Hepatic stellate cell (primary cell): ENCODE measurements around the gene POU6F2.

ENCODE experiments used
- DNase-seq: peaks from one replicate; pipeline ENCODE4 v3.0.0; 2011; ENCODE audit warnings: low spot score

POU6F2 gene

DNA sequence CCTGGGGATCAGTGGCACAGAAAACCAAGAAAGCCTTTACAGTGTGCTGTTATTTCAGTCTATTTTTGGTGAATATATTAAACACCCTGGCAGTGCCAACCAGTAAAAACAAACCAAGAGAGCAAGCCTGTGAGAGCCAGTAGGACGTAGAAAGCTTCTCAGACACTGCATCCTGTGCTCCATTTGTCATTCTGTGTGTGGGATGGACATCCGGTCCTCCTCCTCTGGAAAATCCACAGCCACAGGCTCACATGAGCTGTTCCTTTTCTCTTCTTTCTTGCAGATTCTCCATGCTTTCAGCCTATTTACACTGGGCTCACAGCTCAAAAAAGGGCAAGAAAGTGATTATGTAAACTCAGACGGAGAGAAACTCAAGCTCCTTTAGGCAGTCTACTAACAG, 468.8 kb downstream of the POU6F2 start:
- no peak for DNase-seq

DNA sequence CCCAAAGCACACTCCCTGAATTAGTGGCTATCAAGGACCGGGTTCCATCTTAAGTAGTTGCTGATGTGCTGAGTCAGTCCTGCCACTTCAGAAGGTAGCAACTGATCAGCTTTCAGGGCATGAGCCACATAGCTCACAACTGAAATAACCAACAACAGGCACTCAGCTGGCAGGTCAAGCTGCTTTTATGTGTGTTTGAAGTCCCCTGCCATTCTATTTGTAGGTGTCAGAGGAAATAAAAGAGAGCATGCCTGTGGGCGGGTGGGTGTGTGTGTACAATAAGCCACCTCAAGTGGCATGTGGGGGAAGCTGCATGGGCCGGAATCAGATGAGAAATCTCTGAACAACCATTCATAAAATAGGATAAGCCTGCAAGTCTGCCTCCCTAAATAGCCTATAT, 474.2 kb downstream of the POU6F2 start:
- DNase-seq: no peak

DNA sequence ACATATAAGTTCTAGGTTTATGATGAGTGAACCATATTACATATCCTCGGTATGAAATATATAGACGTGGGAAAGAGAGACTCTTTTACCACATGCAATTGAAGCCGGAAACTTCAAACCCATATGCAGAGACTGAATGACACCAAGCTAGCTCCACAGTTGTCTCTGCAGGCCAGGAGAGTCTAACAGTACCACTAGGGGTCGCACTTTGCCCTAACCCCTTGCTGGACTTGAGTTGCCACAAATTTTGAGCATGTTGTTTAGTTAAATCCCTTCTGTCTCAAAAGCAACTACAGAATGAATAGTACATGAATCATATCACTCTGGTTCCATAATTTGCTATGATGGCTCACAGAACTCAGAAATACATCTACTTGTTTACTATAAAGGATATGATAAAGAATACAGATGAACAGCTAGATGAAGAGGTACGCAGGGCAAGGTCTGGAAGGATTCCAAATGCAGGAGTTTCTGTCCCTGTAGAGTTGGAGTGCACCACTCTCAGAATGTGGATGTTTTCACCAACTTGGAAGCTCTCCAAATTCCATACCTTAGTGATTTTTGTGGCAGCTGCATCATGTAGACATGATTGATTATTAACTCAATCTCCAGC, 476.1 kb downstream of the POU6F2 start:
- DNase-seq: peak; percentile 18

DNA sequence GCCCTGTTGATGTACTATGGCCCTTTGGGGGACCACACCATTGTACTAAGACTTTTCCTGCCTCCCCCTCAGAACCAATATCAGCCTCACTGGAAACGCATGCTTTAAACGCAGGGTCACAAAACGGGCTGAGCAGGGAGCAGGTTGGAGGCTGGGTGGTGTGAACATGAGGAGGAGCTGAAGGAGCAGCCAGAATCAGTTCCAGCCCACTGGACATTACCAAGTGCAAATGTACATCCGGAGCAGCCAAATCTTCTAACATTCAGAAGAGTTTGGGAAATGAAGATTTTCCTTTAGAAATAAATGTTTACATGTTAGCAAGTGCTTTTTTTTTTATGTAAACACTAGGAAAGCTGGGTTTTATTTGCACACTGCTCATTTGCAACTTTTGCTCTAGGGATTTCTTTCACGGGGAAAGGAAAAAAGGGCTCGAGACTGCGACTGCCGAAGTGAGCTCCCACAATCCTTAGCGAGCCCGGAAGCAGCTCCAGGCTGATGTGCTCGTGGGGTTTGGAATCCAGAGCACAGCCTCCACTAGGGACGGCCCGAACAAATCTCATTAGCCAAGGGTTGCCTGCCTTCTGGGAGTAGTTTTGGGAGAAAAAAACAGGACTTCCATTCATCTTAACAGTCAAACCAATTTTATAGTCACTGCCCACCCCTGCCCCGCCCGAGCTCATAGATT, 480.5 kb downstream of the POU6F2 start:
- DNase-seq: peak; percentile 9

DNA sequence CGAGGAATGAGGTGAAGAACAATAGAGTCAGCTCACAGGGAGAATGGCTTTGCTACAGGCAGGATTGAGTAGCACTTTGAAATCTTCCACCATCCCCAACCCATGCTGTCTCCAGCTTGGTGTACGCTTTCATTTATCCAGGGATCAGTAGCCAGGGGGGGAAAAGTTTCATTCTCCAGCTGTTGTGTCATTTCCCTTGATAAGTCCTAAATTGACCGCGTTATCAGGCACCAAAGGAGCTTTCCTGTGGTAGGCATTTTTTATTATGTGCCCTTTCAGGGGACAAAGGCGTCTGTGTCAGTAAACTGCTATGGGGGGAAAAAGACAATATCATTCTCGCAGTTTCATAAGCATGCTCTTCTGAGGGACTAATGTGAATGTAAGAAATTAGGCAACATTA, 481.9 kb downstream of the POU6F2 start:
- DNase-seq: no peak

DNA sequence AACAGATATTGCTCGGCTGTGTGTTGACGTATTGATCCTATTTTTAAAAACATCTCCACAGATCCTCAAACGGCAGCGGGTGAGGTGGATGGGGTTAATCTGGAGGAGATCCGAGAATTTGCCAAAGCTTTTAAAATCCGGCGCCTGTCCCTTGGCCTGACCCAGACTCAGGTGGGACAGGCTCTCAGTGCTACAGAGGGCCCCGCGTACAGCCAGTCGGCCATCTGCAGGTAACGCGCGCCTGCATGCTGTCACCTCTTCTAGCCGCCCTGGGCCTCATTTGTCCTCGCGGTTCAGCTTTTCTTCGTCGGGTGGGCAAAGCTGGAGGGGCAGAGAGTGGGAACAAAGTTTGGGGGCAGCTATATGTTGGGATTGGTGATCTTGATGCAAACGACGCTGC, 482.8 kb downstream of the POU6F2 start:
- DNase-seq: no peak

DNA sequence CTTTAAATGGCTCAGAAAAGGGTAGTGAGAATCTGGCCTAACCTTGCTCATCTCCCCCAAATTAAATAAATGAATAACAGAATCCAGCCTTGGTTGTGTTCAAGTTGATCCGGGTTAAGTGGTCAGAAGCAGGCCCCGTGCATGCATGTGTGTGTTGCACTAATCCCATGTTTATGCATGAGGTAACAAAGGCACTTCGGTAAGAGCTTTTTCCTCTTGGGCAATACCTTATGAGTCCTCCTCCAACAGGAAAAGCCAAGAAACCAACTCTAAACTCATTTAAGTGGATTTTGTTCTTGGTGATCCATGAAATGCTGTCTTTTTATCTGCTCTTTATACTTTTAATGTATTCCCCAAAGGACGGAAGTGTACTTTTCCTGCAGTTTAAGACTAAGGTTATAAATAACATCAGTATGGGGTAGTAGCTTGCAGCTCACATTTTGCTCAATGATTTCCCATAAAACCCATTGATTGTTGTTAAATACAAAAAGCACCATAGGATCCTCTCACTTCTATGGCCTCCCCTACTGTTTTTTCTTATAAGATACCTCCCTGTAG, 483.6 kb downstream of the POU6F2 start:
- no peak for DNase-seq

DNA sequence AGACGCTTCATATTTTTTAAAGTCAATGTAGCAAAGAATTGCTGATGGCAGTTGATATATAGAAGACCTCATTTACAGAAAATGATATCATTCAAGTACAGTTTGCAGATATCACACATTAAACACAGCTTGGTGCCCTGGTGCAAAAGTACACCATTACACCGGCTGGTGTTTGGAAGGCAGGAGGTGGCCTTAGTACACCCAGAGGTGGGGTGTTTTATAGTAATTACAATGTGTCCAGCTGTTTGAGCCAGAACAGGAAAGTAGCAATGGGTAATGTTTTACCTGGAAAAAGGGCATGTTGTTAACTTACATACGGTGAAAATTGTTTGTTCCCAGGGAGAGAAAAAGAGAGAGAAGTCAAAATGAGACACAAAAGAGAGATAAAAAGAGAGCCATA, 485.5 kb downstream of the POU6F2 start:
- no peak for DNase-seq

DNA sequence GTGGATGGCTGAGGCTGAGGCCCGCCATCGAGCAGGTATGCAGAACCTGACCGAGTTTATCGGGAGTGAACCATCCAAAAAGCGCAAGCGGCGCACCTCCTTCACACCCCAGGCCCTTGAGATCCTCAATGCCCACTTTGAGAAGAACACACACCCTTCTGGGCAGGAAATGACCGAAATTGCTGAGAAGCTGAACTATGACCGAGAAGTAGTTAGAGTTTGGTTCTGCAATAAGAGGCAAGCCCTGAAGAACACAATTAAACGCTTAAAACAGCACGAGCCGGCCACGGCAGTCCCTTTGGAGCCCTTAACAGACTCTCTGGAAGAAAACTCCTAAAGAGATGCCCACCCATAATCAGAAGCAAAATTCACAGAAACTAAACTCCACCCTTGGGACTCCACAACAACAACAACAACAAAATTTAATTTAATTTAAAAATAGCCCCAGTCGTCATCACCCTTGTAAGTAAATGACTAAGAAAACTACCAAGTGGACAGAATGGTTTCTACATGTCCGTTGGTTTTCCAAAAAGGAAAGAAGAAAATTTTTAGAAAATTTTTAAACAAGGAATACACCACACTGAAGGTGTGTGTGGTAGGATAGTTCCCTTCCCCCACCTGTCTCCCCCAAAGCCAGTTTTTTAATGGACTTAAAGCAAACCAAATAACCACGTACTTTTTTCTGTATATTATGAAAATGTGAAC, 486.8 kb downstream of the POU6F2 start:
- no peak for DNase-seq

DNA sequence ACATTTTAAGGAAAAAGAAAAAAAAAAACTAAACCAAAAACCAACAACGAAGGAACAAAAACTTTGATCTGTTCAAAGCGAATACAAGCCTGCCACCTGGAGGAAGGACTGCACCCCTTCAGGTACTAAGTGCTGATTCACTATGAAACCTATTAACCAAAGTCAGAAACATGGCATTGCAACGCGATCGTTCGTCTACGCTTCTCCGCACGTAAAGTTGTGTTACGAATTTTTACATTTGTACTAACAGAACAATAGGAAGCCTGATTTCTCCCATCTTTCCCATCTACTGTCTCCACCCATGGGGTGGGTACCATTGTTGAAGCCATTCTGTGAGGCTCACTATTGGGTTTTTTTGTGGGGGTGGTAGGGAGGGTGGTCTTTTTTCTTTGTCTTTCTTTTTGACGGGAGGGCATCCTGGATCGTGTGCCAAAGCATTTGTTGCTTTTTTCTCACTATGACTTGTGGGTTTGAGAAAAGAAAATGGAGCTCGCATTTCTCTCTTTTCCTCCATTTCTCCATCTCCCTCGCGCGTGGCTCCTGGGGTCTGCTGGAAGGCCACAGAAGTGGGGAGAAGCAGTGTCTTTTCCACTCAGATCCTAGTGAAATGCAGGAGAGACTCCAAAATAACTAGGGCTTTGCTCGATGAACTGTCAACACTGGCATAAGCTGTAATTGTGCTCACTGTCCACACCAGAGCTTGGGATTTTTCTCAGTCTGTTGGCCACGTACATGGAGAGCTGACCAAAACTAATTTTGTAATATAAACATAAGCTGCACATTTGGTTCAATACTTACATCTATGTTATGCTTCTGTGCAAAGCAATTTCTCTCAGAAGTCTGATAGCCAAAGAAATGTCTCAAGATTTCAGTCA, 487.6 kb downstream of the POU6F2 start:
- DNase-seq: peak; percentile 26

DNA sequence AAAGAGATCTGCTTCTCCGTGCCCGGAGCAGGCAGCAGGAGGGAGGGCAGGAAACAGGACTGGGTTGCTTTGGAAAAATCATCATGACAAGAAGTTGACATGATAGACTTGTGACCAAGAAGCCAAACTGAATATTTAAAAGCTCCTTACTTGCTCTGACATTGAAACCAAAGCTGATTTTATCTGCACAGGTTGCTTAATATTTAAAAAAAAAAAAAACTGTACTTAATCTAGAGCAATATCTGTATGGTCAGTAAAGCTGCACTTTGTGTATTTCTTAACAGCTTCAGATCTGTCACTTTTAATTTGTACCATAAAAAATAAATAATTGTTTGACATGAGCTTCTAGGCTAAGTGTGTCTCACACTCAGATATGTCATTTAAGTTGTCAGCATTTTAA, 490.6 kb downstream of the POU6F2 start:
- no peak for DNase-seq

DNA sequence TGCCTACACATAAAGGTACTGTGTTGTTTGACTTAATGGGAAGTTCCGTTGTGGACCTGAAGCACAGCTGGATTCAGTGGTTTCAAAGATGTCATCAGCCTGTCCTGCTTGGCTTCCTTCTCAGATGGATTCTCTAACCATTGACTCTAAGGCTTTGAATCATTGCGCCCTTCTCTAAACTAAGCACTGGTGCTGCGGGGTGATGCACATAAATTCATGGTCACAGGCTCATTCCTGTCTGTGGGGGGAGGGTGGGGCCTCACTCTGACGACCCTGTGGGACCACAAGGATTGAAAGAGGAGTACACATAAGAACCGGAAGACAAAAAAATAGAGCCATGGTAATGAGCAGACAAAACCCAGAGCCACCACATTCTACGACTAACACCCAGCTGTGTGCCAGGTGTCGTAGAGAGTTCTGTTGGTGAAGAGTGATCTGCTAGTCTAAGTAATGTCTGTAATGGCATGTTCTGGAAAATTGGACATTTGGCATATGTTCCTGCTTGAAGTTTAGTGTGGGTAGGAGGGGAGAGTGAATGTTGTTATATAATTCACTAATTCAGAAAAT, 491.2 kb downstream of the POU6F2 start:
- no peak for DNase-seq

DNA sequence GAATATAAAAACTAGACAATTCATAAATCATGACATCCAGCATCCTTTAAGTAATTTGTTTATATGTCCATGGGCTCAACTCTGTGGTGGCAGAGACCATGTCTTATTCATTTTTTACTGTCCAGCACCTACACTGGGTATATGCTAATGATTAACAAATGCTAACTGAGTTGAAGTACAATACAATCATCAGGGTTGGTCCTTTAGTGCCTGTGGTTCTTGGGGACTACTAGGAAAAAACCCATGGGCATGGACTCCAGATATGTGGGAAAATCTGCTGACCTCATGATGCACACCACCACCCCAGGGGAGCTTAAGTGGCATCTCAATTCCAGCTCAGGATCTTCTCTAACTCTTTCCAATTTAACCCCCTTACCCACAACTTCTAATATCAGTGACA, 503.2 kb downstream of the POU6F2 start:
- DNase-seq: no peak

DNA sequence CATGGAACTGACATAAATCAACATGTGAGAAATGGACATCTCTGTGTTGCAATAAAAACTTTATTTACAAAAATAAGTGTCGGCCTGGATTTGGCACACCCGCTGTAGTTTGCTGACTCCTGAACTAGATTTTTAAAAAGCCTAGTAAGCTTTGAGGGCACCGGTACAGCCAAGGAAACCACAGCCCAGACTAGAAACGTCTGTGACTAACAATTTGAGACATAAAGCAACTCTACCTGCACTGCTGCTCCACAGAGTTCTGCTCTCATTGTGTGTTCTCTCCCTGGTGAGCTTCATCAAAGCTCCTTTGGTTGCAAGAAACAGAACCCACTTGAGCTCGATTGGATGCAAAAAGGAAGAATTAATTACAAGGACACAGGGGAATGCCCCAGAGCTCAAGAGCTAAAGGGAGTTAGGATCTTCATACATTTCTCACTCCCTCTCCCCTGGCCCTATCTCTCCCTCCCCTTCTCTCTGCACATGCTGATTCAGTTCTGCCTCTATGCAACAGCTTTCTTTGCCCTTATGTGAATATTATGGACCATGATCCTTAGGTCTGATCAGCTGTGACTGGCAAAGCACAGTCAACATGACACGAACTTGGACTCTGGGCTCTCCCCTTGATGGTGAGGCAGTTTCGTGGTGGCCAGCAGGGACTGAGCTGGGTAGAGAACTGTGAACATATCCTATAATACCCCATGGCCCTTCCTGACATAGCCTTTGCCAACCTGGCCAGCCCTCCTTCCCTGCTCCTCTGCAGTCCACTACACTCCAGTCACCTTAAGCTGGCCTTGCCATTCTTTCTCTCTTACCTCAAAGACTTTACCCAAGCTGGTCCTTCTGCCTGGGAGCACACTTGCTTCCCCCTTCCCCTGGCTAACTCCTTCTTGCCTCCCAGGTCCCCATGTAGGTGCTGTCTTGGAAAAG, 511.0 kb downstream of the POU6F2 start:
- DNase-seq: no peak

DNA sequence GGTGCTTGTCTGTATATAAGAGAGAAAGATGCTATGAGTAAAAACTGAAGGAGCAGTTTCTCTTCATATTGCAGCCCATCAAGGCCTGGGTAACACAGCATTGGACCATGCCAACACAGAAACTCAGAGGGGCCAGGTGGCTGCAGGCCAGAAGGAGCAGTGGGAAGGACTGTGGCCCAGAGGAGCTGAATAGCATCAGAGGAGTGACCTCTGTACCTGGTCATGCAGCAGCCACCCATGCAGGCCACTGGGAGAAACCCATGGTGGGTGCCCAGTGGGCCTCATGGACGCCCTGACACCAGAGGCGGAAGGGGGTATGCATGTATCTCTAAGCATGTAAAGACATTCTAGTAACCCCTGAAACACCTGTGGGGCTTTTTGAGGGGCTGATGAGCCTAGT, 512.6 kb downstream of the POU6F2 start:
- DNase-seq: no peak

DNA sequence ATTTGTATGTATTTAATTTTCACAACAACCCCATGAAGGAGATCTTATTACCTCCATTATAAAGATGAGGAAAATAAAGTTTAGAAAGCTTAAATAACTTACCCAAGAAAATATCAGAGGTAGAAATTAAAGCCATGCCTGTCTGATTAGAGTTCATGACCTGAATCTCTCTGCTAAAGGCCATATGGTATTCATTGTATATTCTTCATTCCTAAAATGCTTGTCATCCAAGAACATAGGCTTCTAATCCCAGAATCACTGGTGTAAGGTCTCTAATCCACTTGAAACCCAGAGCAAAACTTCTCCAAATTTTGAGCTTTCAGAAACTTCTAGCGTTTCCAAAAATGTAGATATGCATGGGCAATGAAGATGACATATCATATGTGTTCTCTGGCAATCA, 516.2 kb downstream of the POU6F2 start:
- DNase-seq: no peak

DNA sequence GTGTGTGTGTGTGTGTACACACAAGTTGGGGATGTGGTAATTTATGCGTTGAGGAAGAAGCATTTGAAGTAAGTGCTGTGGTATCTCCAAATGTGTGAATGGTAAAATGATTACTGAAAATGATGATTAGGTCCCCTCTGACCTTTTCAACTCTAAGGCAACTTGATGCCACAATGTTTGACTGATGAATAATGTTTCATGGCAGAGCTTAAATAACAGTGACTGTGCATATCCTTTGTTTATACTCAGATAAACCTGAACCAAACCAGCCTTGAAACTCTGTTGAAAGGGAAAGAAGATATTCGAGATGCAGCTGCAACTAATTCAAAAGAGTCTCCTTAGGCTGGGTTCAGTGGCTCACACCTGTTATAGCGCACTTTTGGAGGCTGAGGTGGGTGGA, 523.6 kb downstream of the POU6F2 start:
- DNase-seq: no peak

DNA sequence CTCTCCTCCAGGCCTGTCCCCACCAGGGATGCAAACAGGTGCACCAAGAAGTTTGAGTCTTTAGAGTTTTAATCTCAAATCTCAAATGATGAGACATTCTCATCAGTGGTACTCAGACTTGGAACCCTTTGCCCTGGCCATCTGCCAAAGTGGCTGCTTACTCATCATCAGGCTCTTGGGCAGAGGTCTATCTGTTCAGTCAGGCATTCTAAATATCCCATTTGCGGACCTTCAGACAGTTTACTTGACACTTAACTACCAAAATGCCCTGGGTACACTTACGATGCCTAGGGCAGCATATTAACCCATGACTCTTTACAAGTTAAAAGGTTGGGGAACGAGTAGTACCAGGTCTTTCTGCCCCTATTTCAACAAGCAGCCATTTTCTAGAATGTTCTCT, 527.3 kb downstream of the POU6F2 start:
- no peak for DNase-seq

DNA sequence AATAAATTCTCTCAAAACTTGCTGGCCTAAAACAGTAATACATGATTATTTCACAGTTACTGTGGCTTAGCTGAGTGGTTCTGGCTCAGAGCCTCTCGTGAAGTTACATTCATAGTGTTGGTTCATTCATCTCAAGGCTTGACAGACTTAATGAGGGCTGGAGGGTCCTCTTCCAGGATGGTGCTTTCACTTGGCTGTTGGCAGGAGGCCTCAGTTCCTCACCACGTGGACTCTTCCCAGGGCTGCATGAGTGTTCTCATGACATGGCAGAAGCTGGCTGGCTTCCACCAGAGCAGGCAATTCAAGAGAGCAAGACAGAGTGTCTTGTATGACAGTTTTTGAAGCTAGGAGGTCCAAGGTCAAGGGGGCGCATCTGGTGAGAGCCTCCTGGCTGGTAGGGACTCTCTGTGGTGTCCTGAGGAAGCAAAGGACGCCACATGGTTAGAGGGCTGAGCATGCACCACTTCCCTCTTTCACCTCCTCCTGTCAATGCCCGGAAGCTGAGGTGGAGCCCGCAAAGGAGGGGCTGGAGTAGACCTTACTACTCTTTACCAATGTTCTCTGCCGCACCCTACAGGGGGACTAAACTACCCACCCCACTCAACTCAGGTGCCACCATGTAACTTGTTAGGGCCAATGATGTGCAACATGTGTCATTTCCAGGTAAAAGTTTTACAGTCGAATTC, 530.3 kb downstream of the POU6F2 start:
- DNase-seq: no peak

DNA sequence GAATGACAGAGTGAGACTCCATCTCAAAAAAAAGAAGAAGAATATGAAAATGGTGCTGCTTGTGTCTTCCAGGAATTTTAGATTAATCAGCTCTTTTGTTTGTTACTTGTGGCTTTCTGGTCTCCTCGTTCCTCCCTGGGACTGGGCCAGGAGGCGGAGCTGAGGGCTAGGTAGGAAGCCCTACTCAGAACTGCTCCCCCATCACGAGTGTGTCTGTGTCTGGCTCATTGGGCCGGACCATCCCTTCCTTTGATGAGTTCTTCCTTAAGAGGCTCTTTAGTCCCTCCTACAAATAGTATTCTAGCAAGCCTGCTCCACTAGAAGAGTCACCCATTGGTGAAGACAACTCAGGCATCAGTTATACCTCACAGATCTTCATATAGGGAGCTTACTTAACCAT, 531.7 kb downstream of the POU6F2 start:
- DNase-seq: no peak
